Astrocyte (in vitro differentiated cells and primary cell): ENCODE data around the gene JADE1. TPM values are rescaled to one million over a fixed set of nuclear protein-coding genes. Genes with fewer than 3 reads are reported as not detected.

ENCODE experiments used
- DNase-seq: peaks from one replicate; pipeline ENCODE4 v3.0.0-alpha.2; 2010; ENCODE audit warnings: low read depth
- FAIRE-seq: peaks from 2 replicates; lab custom pipeline; 2011; peaks lifted over from hg19 to GRCh38; lab: Jason Lieb, UNC
- H2AFZ ChIP-seq: 2 replicates; pipeline ENCODE4 v1.6.0; 2012; ENCODE audit warnings: low read depth, low read length, inconsistent platforms
- H3K27ac ChIP-seq: 2 replicates; pipeline ENCODE4 v1.5.1; 2011; ENCODE audit warnings: low read depth, low read length, inconsistent platforms
- H3K27me3 ChIP-seq: 2 replicates; pipeline ENCODE4 v1.6.0; 2011; ENCODE audit warnings: low read length, inconsistent platforms; ENCODE audit not compliant: insufficient read depth
- H3K36me3 ChIP-seq: 2 replicates; pipeline ENCODE4 v1.5.1; 2011; ENCODE audit warnings: low read length, inconsistent platforms; ENCODE audit not compliant: insufficient read depth
- H3K4me1 ChIP-seq: 2 replicates; pipeline ENCODE4 v1.5.1; 2011; ENCODE audit warnings: low read length, inconsistent platforms; ENCODE audit not compliant: insufficient read depth
- H3K4me2 ChIP-seq: 2 replicates; pipeline ENCODE4 v1.6.0; 2012; ENCODE audit warnings: low read length, inconsistent platforms
- H3K4me3 ChIP-seq: 2 replicates; pipeline ENCODE4 v1.5.1; 2011; ENCODE audit warnings: low read depth, mild to moderate bottlenecking, low read length, inconsistent platforms; ENCODE audit not compliant: insufficient read depth
- H3K79me2 ChIP-seq: 2 replicates; pipeline ENCODE4 v1.6.0; 2012; ENCODE audit warnings: mild to moderate bottlenecking, low read length, inconsistent platforms; ENCODE audit not compliant: insufficient read depth
- H3K9ac ChIP-seq: 2 replicates; pipeline ENCODE4 v1.6.0; 2012; ENCODE audit warnings: mild to moderate bottlenecking, low read length, inconsistent platforms
- H3K9me3 ChIP-seq: 2 replicates; pipeline ENCODE4 v1.5.1; 2012; ENCODE audit warnings: low read depth, mild to moderate bottlenecking, low read length, inconsistent platforms; ENCODE audit not compliant: insufficient read depth
- H4K20me1 ChIP-seq: 2 replicates; pipeline ENCODE4 v1.6.0; 2012; ENCODE audit warnings: low read length, inconsistent platforms; ENCODE audit not compliant: insufficient read depth
- H3K27ac Mint-ChIP-seq: one replicate; pipeline ENCODE4 v1.8.0; 2021; ENCODE audit warnings: mild to moderate bottlenecking, mixed read lengths; ENCODE audit not compliant: unreplicated experiment
- H3K27me3 Mint-ChIP-seq: one replicate; pipeline ENCODE4 v1.8.0; 2021; ENCODE audit warnings: low read depth, mixed read lengths; ENCODE audit not compliant: unreplicated experiment
- H3K36me3 Mint-ChIP-seq: one replicate; pipeline ENCODE4 v1.8.0; 2021; ENCODE audit warnings: low read depth, mixed read lengths; ENCODE audit not compliant: unreplicated experiment
- H3K4me1 Mint-ChIP-seq: one replicate; pipeline ENCODE4 v1.8.0; 2021; ENCODE audit warnings: low read depth, mixed read lengths; ENCODE audit not compliant: unreplicated experiment
- H3K4me3 Mint-ChIP-seq: one replicate; pipeline ENCODE4 v1.8.0; 2021; ENCODE audit warnings: mild to moderate bottlenecking, moderate library complexity, mixed read lengths; ENCODE audit not compliant: unreplicated experiment
- H3K9me3 Mint-ChIP-seq: one replicate; pipeline ENCODE4 v1.8.0; 2021; ENCODE audit warnings: mild to moderate bottlenecking, mixed read lengths; ENCODE audit not compliant: unreplicated experiment
- CTCF ChIP-seq: IDR thresholded peaks from 2 replicates; pipeline ENCODE4 v1.5.1; 2011; ENCODE audit warnings: low read depth, mild to moderate bottlenecking, inconsistent platforms, low read length, moderate library complexity; ENCODE audit not compliant: insufficient read depth
- EZH2 ChIP-seq: IDR thresholded peaks from 2 replicates; pipeline ENCODE4 v1.6.1; 2012; ENCODE audit warnings: mild to moderate bottlenecking, low read length, inconsistent platforms; ENCODE audit not compliant: insufficient read depth
- total RNA-seq: library from RNA; stranded (reverse); gene quantifications from 2 replicates; pipeline ENCODE4 v1.2.1, GENCODE V29; 2021

JADE1 gene
- total RNA-seq, 1 donor from 2014 or later = 88.3 TPM

- H3K36me3 Mint-ChIP-seq = no peaks in the 10 kb centered on the region
- Histone ChIP-seq H3K9me3 (no peaks in the 10 kb centered on the region), H3K4me1 (no peaks in the 10 kb centered on the region), H4K20me1 (no peaks in the 10 kb centered on the region), H3K36me3 (no peaks in the 10 kb centered on the region), H2AFZ (no peak overlapping the region), H3K27me3 (no peaks in the 10 kb centered on the region), H3K4me2 (no peak overlapping the region), H3K27ac (no peak overlapping the region), H3K79me2 (no peaks in the 10 kb centered on the region), H3K9ac (no peak overlapping the region), H3K4me3 (no peak overlapping the region)
- H3K9me3 Mint-ChIP-seq = no peaks in the 10 kb centered on the region
- TF ChIP-seq EZH2 (no peak), CTCF (no peak)
- H3K27ac Mint-ChIP-seq = no peak overlapping the region
- peaks cover 7% of the 10 kb centered on the region for H3K4me1 Mint-ChIP-seq
- DNase-seq (no peak), FAIRE-seq (no peak)
- no peaks in the 10 kb centered on the region for H3K27me3 Mint-ChIP-seq
- no peak overlapping the region for H3K4me3 Mint-ChIP-seq
These were observed 103.7 kb downstream of the JADE1 start for GRCh38 chr4:128913228-128913627.

GRCh38 chr4:128915544-128915943 lies 106.0 kb downstream of the JADE1 start:
- no peak for DNase-seq
- H3K4me3 Mint-ChIP-seq = no peak overlapping the region
- no peaks in the 10 kb centered on the region for H4K20me1 ChIP-seq
- no peak overlapping the region for H3K27ac Mint-ChIP-seq
- no peak overlapping the region for H3K4me3 ChIP-seq
- TF ChIP-seq EZH2 (no peak), CTCF (no peak)
- H3K9me3 ChIP-seq = no peaks in the 10 kb centered on the region
- no peaks in the 10 kb centered on the region for H3K27me3 Mint-ChIP-seq
- H3K27ac ChIP-seq = no peak overlapping the region
- H2AFZ ChIP-seq = no peak overlapping the region
- H3K9ac ChIP-seq = no peak overlapping the region
- no peak for FAIRE-seq
- H3K4me2 ChIP-seq = no peak overlapping the region
- peaks cover 1% of the 10 kb centered on the region for H3K9me3 Mint-ChIP-seq
- peaks cover 1% of the 10 kb centered on the region for H3K36me3 Mint-ChIP-seq
- no peaks in the 10 kb centered on the region for H3K27me3 ChIP-seq
- H3K4me1 Mint-ChIP-seq = peaks cover 7% of the 10 kb centered on the region
- H3K4me1 ChIP-seq = no peaks in the 10 kb centered on the region
- H3K36me3 ChIP-seq = no peaks in the 10 kb centered on the region
- no peaks in the 10 kb centered on the region for H3K79me2 ChIP-seq

- Histone ChIP-seq H3K4me2 (no peak overlapping the region), H3K79me2 (no peaks in the 10 kb centered on the region)
These were observed 107.3 kb downstream of the JADE1 start for GRCh38 chr4:128916832-128917231.

More at GRCh38 chr4:128916832-128917231, 107.3 kb downstream of the JADE1 start:
- H3K27ac Mint-ChIP-seq = no peak overlapping the region
- H3K36me3 Mint-ChIP-seq = peaks cover 2% of the 10 kb centered on the region
- no peak overlapping the region for H2AFZ ChIP-seq
- peaks cover 3% of the 10 kb centered on the region for H3K9me3 Mint-ChIP-seq
- no peak overlapping the region for H3K4me3 ChIP-seq
- H3K4me3 Mint-ChIP-seq = no peak overlapping the region
- H3K27ac ChIP-seq = no peak overlapping the region
- no peaks in the 10 kb centered on the region for H4K20me1 ChIP-seq
- H3K36me3 ChIP-seq = no peaks in the 10 kb centered on the region
- H3K9me3 ChIP-seq = no peaks in the 10 kb centered on the region
- peaks cover 7% of the 10 kb centered on the region for H3K4me1 Mint-ChIP-seq
- no peak for FAIRE-seq
- no peaks in the 10 kb centered on the region for H3K4me1 ChIP-seq
- H3K27me3 Mint-ChIP-seq = no peaks in the 10 kb centered on the region
- no peak for DNase-seq
- TF ChIP-seq EZH2 (no peak), CTCF (no peak)
- no peaks in the 10 kb centered on the region for H3K27me3 ChIP-seq
- no peak overlapping the region for H3K9ac ChIP-seq
